Activated T-helper 1 cell treated with anti-CD3 and anti-CD28 coated beads, Interleukin-2, amount 50 U/mL, for 16 hours (primary cell): ENCODE measurements around the gene SSTR5.
"Not testable (repeated sequence)": the region's sequence is repeated elsewhere in the genome, so short reads cannot be mapped to it uniquely, and the experiment has no call there.

Source experiments
- DNase-seq, 2 donors: peaks; one replicate each; pipeline ENCODE4 v3.0.0-alpha.2; 2020; ENCODE audit warnings: low read depth in 1 of 2, low spot score in 1 of 2

The SSTR5 gene

GRCh38 chr16:1073566-1074378, 1.2 kb downstream of the SSTR5 start:
- no peak for DNase-seq

DNA sequence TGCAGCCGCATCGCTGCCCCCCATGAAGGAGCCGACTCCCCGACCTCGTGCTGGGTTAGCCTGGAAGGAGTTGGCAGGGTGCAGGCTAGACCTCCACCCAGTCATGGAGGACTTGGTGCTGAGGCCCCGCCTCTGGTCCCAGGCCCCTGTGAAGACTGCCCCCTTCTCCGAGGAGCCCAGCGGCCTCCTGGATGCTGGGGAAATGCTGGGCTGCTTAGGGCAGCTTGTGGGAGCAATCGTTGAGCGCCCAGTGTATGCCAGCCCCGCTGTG, 1.8 kb downstream of the SSTR5 start:
- no peak for DNase-seq

DNA sequence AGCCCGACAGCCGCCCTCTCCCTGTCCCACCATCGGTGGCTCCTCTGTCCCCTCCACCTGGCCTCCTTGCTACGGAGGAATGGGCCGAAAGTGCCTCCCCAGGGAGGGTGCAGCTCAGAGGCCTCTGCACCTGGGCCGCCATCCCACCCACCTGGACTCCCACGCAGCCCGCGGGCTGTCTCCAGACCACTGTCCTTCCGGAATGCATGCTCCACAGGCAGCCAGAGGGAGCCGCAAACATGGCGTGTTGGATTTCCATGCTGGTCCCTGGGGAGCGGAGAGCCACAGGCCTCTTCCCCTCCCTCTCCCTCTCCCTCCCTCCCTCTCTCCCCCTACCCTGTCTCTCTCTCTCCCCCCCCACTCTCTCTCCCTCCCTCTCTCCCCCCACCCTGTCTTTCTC, 3.0 kb downstream of the SSTR5 start:
- DNase-seq = no peak

DNA sequence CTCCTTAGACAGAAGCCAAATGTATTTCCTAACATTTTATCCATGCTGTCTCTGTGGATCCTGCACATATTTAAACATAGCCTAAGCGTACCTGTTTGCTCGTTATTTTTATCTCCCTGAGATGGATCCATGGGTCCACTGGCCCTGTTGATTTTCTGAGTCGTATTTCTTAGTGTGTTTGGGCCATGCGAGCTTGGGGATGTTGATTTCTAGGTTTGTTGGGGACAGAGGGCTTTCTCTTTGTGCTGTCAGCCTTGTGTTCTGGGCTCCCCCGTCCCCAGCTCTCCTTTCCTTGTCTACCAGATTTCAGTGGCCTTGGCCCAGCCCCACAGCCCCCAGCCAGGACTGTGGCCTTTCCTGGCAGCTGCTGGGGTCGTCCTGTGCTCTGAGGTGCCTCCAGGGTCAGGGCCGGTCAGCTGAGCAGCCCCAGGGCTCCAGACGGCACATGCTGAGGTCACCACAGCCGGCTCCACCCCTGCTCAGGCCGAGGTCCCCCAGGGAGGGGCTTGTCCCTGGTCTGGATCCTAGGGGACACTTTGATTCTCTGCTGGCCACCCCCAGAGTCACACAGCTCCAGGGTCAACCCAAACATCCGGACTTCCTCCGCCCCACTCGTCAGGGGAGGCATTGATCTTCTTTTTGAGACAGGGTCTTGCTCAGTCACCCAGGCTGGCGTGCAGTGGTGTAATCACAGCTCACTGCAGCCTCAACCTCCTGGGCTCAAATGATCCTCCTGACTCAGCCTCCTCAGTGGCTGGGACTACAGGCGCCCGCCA, 4.4 kb downstream of the SSTR5 start:
- no peak for DNase-seq

GRCh38 chr16:1077877-1078578, 5.5 kb downstream of the SSTR5 start:
- DNase-seq = no peak

DNA sequence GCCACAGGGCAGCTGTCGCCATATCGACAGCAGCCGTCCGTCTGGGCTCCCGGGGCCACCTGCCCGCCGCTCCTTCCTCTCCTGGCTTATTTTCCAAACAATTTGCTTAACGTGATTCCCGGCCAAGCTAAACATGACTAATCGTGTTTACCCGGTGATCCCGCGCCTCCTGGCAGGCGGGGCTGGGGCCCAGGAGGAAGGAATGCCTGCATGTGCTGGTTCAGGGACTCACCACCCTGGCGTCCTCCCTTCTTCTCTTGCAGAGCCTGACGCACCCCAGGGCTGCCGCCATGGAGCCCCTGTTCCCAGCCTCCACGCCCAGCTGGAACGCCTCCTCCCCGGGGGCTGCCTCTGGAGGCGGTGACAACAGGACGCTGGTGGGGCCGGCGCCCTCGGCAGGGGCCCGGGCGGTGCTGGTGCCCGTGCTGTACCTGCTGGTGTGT, 6.1 kb downstream of the SSTR5 start:
- DNase-seq = no peak

DNA sequence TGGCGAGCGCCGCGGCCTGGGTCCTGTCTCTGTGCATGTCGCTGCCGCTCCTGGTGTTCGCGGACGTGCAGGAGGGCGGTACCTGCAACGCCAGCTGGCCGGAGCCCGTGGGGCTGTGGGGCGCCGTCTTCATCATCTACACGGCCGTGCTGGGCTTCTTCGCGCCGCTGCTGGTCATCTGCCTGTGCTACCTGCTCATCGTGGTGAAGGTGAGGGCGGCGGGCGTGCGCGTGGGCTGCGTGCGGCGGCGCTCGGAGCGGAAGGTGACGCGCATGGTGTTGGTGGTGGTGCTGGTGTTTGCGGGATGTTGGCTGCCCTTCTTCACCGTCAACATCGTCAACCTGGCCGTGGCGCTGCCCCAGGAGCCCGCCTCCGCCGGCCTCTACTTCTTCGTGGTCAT, 6.8 kb downstream of the SSTR5 start:
- no peak for DNase-seq

- DNase-seq = no peak
Observed at GRCh38 chr16:1079786-1080525, 7.4 kb downstream of the SSTR5 start.

- DNase-seq = no peak
Observed at GRCh38 chr16:1080801-1081733, 8.5 kb downstream of the SSTR5 start.

DNA sequence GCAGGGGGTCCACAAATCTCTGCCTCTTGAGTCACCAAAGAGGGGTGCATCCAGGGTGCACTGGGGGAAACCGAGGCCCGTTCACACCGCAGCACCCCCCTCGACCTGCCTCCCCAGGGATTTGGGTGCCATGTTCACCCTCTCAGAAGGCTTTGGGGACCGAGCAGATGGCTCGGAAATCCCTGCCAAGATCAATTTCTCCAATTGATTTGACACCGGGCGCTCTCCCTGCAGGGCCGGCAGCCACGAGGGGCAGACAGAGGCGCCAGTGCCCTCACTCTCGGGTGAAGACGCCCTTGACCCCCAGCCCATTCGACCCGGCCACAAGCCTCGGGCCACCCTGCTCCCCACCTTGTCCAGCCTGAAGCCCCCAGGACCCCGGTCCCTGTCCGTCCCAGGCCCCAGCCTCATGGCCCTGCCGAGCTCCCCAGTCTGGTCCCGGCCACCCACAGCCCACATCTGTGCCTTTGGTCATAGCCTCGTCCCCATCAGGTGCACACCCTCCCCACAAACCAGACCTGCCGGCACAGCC, 9.3 kb downstream of the SSTR5 start:
- DNase-seq = no peak

GRCh38 chr16:1082266-1082951, 9.9 kb downstream of the SSTR5 start:
- no peak for DNase-seq

DNA sequence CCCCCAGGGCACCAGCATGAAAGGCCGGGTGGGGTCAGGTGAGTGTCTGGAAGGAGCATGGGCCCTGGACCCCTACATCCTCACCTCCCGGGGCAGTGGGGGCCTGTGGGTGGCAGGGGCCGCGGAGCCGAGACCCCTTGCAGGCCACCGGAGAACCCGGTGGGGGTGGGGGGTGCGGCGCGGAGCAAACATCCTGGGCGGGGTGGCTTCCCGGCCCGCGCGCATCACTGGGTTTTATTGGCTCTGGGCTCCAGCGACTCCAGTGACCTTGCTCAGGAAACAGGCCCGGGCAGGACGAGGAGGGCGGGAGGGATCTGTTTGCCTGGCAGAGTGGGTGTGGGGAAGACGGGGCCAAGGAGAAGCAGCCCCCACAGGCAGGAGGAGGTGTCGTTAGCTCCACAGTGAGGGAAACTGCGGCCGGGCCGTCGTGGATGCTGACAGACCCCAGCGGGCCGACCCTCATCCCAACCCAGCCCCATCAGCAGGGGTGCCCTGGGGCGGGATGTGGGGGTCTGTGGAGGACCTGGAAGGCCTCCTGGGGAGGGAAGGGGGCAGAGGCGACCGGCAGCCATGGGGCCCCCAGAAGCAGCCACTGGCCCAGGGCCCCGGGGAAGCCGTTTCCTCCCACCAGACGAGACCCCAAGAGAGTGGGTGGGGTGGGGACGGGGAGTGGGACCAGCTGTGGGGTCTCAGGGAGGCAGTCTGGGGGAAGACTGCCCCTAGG, 10.6 kb downstream of the SSTR5 start:
- no peak for DNase-seq

GRCh38 chr16:1084971-1085370, 12.4 kb downstream of the SSTR5 start:
- no peak for DNase-seq

- DNase-seq = not testable (repeated sequence)
Observed at GRCh38 chr16:1086443-1086842, 13.9 kb downstream of the SSTR5 start.

DNA sequence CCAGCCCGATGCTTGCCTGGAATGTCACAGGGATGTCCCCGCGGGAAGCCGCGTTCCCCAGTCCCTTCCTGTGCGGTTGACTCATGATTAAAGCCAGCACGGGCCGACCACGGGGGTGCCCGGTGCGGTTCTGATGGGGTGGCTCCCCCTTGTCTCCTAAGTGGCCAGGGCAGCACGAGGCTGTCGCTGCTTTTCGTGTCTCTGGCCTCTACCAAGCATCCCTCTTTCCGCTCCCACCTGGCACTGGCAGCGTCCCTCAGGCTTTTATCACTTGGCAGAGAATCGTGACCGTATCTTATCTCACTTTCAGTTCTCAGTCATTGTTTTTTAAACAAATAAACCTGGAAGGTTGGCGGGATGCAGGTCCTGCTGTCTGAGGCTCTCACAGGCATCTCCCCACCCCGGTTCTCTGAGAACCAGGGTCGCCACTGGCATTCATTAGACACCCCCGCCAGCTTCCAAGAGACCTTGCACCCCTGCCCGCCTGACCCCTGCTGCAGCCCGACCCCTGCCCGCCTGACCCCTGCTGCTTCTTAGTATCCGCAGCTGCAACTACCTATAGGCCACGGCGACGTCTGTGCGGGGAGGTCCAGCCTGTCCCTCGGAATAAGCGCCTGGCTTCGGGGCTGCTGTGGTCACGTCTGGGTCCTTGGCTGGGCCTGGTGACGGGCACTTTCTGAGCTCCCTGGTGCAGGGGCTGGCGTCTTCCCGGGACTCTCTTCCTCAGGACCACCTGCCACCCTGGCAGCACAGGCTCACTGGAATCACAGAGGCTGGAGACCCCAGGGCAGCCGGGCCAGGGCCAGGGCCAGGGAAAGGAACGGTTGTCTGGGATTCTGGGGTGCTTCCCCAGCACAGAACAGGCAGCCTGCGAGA, 16.0 kb downstream of the SSTR5 start:
- DNase-seq = no peak

- DNase-seq = no peak
Observed at GRCh38 chr16:1089439-1089821, 16.9 kb downstream of the SSTR5 start.

DNA sequence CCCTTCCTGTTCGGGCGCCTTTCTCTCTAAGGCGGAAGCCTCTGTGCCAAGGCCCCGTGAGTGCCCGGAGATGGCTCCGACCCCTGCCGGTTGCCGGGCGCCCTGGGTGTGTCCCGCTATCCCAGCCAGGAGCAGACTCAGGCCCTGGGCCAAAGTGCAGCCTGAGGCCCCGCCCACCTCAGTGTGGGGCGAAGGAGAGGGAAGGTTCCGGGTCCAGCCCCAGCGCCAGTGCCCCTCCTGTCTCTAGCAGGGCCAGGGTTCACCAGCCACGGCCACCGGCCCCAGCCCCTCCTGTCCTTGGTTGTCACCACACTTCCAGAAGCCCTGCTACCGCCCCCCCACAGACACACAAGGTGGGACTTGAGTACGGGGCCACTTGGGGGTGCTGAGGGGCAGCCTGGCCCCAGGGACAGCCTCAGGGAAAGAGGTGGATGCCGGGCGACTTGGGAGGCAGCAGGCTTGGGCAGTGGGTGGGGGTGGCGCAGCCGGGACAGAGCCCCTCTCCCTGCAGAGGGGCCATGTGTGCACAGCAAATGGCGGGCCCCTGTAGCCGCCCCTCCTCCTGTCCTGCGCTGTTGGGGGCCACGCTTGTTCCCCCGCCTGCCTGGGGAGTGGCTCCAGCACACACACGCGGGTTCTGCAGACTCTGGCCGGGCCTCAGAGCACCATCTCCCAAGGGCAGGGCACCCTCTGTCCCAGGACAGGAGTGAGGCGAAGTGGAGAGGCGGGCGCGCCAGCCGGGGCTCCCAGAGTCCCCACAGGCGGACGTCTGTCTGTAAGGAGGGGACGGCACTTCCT, 17.5 kb downstream of the SSTR5 start:
- no peak for DNase-seq
